Measurements from ENCODE around the gene HOXC4. TPM values are rescaled to one million over a fixed set of nuclear protein-coding genes. Genes with fewer than 3 reads are reported as not detected.

Gene HOXC4
- total and polyA plus RNA-seq, 2 donors (not counting 1 experiment from before 2014, with no cell fraction given): 0.17 TPM

DNA sequence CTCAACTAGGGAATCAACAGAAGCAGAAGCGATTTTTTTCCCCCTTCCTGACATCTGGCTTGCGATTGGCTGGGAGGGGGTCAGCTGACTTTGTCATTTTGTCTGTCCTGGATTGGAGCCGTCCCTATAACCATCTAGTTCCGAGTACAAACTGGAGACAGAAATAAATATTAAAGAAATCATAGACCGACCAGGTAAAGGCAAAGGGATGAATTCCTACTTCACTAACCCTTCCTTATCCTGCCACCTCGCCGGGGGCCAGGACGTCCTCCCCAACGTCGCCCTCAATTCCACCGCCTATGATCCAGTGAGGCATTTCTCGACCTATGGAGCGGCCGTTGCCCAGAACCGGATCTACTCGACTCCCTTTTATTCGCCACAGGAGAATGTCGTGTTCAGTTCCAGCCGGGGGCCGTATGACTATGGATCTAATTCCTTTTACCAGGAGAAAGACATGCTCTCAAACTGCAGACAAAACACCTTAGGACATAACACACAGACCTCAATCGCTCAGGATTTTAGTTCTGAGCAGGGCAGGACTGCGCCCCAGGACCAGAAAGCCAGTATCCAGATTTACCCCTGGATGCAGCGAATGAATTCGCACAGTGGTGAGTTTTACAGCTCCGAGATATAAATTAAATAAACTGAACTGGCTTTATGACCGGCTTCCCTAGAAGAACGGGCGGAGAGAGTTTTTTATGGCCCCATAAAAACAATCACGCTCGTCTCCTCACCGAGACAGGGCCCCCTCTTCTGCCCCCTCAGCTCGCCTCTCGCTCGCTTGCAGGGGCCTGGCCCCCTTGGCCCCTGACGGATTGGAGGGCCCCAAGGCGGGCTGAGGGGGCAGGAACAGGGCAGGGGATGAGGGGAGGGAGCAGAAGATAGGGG lies 25.1 kb upstream of the HOXC4 start, which contains the start of gene HOXC6:
Gene HOXC6 (plus strand): TSS at position 127 of the 888 bp plus-strand sequence. CDS start 82 bp downstream, at position 209.
- no peaks in the 10 kb centered on the region for H3K79me2 ChIP-seq (ENCODE audit: control insufficient read depth, insufficient read depth, low read length)
- peak within 1 kb of the TSS; percentile 16 for H3K9ac ChIP-seq (ENCODE audit: insufficient read depth, low read length)
- H3K4me1 ChIP-seq (ENCODE audit: control insufficient read depth, extremely low read depth, insufficient read depth, low read length): peaks cover 2% of the 10 kb centered on the region
- peak within 1 kb of the TSS; percentile 16 for H3K27ac ChIP-seq (ENCODE audit: insufficient read depth, low read length)
- peak within 1 kb of the TSS; percentile 66 for H3K4me2 ChIP-seq (ENCODE audit: extremely low read depth, insufficient read depth, low read length)
- peak within 1 kb of the TSS; percentile 31 for H2AFZ ChIP-seq (ENCODE audit: low read length)
- peak within 1 kb of the TSS; percentile 34 to 51 (median 42) for H3K4me3 ChIP-seq (replicated peaks in 1 of 4; ENCODE audit: control extremely low read depth in 1 of 4, insufficient read depth in 1 of 4, low read depth in 3 of 4, low read length in 4 of 4)
- peaks cover 53% of the 10 kb centered on the region for H3K27me3 ChIP-seq (ENCODE audit: control insufficient read depth, insufficient read depth, low read length)
- H4K20me1 ChIP-seq (ENCODE audit: control insufficient read depth, extremely low read depth, insufficient read depth, low read length): no peaks in the 10 kb centered on the region
- peak in 1 of 2 donors; percentile 24 for DNase-seq (ENCODE audit: low read depth in 2 of 2)
- peak; percentile 44 for TF ChIP-seq EZH2 (IDR thresholded peaks at IDR 0.05; ENCODE audit: low read length, missing control alignments)
- TF ChIP-seq, protein P1, sequence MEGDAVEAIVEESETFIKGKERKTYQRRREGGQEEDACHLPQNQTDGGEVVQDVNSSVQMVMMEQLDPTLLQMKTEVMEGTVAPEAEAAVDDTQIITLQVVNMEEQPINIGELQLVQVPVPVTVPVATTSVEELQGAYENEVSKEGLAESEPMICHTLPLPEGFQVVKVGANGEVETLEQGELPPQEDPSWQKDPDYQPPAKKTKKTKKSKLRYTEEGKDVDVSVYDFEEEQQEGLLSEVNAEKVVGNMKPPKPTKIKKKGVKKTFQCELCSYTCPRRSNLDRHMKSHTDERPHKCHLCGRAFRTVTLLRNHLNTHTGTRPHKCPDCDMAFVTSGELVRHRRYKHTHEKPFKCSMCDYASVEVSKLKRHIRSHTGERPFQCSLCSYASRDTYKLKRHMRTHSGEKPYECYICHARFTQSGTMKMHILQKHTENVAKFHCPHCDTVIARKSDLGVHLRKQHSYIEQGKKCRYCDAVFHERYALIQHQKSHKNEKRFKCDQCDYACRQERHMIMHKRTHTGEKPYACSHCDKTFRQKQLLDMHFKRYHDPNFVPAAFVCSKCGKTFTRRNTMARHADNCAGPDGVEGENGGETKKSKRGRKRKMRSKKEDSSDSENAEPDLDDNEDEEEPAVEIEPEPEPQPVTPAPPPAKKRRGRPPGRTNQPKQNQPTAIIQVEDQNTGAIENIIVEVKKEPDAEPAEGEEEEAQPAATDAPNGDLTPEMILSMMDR (conservative IDR thresholded peaks at IDR 0.05 in 1 of 2, IDR thresholded peaks at IDR 0.05 in 1 of 2; ENCODE audit: low read depth in 1 of 2, low read length in 2 of 2): no peak
- H3K9me3 ChIP-seq (ENCODE audit: control insufficient read depth, insufficient read depth, low read depth, low read length): no peaks in the 10 kb centered on the region
- H3K36me3 ChIP-seq (ENCODE audit: control insufficient read depth, insufficient read depth, low read length): no peaks in the 10 kb centered on the region

DNA sequence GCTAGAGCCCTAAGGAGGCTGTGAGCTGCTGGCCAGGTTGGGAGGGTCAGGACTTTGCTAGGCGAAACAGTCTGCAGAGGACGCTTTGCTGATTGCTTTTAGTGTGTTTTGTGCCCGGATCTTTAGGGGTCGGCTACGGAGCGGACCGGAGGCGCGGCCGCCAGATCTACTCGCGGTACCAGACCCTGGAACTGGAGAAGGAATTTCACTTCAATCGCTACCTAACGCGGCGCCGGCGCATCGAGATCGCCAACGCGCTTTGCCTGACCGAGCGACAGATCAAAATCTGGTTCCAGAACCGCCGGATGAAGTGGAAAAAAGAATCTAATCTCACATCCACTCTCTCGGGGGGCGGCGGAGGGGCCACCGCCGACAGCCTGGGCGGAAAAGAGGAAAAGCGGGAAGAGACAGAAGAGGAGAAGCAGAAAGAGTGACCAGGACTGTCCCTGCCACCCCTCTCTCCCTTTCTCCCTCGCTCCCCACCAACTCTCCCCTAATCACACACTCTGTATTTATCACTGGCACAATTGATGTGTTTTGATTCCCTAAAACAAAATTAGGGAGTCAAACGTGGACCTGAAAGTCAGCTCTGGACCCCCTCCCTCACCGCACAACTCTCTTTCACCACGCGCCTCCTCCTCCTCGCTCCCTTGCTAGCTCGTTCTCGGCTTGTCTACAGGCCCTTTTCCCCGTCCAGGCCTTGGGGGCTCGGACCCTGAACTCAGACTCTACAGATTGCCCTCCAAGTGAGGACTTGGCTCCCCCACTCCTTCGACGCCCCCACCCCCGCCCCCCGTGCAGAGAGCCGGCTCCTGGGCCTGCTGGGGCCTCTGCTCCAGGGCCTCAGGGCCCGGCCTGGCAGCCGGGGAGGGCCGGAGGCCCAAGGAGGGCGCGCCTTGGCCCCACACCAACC lies 23.9 kb upstream of the HOXC4 start:
- peak overlapping the region in 3 of 4 experiments; percentile 14 to 27 (median 20) for H3K4me3 ChIP-seq (replicated peaks in 1 of 4; ENCODE audit: control extremely low read depth in 1 of 4, insufficient read depth in 1 of 4, low read depth in 3 of 4, low read length in 4 of 4)
- H3K36me3 ChIP-seq (ENCODE audit: control insufficient read depth, insufficient read depth, low read length): no peaks in the 10 kb centered on the region
- no peak overlapping the region for H2AFZ ChIP-seq (ENCODE audit: low read length)
- peaks cover 2% of the 10 kb centered on the region for H3K4me1 ChIP-seq (ENCODE audit: control insufficient read depth, extremely low read depth, insufficient read depth, low read length)
- H3K9ac ChIP-seq (ENCODE audit: insufficient read depth, low read length): no peak overlapping the region
- H3K4me2 ChIP-seq (ENCODE audit: extremely low read depth, insufficient read depth, low read length): no peak overlapping the region
- no peaks in the 10 kb centered on the region for H3K9me3 ChIP-seq (ENCODE audit: control insufficient read depth, insufficient read depth, low read depth, low read length)
- peaks cover 48% of the 10 kb centered on the region for H3K27me3 ChIP-seq (ENCODE audit: control insufficient read depth, insufficient read depth, low read length)
- no peak for DNase-seq (ENCODE audit: low read depth in 2 of 2)
- no peak overlapping the region for H3K27ac ChIP-seq (ENCODE audit: insufficient read depth, low read length)
- H3K79me2 ChIP-seq (ENCODE audit: control insufficient read depth, insufficient read depth, low read length): no peaks in the 10 kb centered on the region
- H4K20me1 ChIP-seq (ENCODE audit: control insufficient read depth, extremely low read depth, insufficient read depth, low read length): no peaks in the 10 kb centered on the region
- TF ChIP-seq, protein P1 (conservative IDR thresholded peaks at IDR 0.05 in 1 of 2, IDR thresholded peaks at IDR 0.05 in 1 of 2; ENCODE audit: low read depth in 1 of 2, low read length in 2 of 2): no peak
- TF ChIP-seq EZH2 (IDR thresholded peaks at IDR 0.05; ENCODE audit: low read length, missing control alignments): peak; percentile 26

DNA sequence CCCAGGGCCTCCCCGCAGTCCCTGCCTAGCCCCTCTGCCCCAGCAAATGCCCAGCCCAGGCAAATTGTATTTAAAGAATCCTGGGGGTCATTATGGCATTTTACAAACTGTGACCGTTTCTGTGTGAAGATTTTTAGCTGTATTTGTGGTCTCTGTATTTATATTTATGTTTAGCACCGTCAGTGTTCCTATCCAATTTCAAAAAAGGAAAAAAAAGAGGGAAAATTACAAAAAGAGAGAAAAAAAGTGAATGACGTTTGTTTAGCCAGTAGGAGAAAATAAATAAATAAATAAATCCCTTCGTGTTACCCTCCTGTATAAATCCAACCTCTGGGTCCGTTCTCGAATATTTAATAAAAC lies 23.2 kb upstream of the HOXC4 start:
- no peak overlapping the region for H3K4me2 ChIP-seq (ENCODE audit: extremely low read depth, insufficient read depth, low read length)

More for the DNA sequence above, 23.2 kb upstream of the HOXC4 start:
- no peak for TF ChIP-seq EZH2 (IDR thresholded peaks at IDR 0.05; ENCODE audit: low read length, missing control alignments)
- TF ChIP-seq, protein P1 (conservative IDR thresholded peaks at IDR 0.05 in 1 of 2, IDR thresholded peaks at IDR 0.05 in 1 of 2; ENCODE audit: low read depth in 1 of 2, low read length in 2 of 2): no peak
- Histone ChIP-seq H3K79me2 (ENCODE audit: control insufficient read depth, insufficient read depth, low read length) (no peaks in the 10 kb centered on the region), H3K27me3 (ENCODE audit: control insufficient read depth, insufficient read depth, low read length) (peaks cover 51% of the 10 kb centered on the region), H3K4me1 (ENCODE audit: control insufficient read depth, extremely low read depth, insufficient read depth, low read length) (peaks cover 2% of the 10 kb centered on the region), H3K4me3 (replicated peaks in 1 of 4; ENCODE audit: control extremely low read depth in 1 of 4, insufficient read depth in 1 of 4, low read depth in 3 of 4, low read length in 4 of 4) (no peak overlapping the region), H3K36me3 (ENCODE audit: control insufficient read depth, insufficient read depth, low read length) (no peaks in the 10 kb centered on the region), H3K27ac (ENCODE audit: insufficient read depth, low read length) (no peak overlapping the region), H3K9me3 (ENCODE audit: control insufficient read depth, insufficient read depth, low read depth, low read length) (no peaks in the 10 kb centered on the region), H4K20me1 (ENCODE audit: control insufficient read depth, extremely low read depth, insufficient read depth, low read length) (no peaks in the 10 kb centered on the region), H3K9ac (ENCODE audit: insufficient read depth, low read length) (no peak overlapping the region), H2AFZ (ENCODE audit: low read length) (no peak overlapping the region)
- no peak for DNase-seq (ENCODE audit: low read depth in 2 of 2)

Measured in fibroblast of lung (primary cell).